DLD1 (cell line): Measurements from ENCODE around the gene S100A2.

ENCODE experiments used
- in situ Hi-C: cut with HindIII; loops from 2 replicates; pipeline ENCODE4 v1.10.0; 2017; ENCODE audit warnings: low sequenced_read_pairs

S100A2 gene

GRCh38 chr1:153513023-153513422, 52.6 kb downstream of the S100A2 start:
- in situ Hi-C loops: no loop called here
